HepG2 (cell line): Measurements from ENCODE around the gene PLEKHB2. TPM values are rescaled to one million over a fixed set of nuclear protein-coding genes. Genes with fewer than 3 reads are reported as not detected.
A peak's percentile ranks its signal among the peaks of the same experiment; 100 is the strongest.

Source experiments
- ATAC-seq: fragments of 200-7000 bp; cut with Tn5 transposase; 3 replicates; pipeline ENCODE4 v1.9.1; 2020; ENCODE audit warnings: mild to moderate bottlenecking, moderate library complexity
- BruUV-seq: library from RNA; stranded (reverse); fragments of 400-500 nt; replicated peaks from 2 replicates; lab custom pipeline; 2021; lab: Mats Ljungman, UMichigan
- CTCF ChIA-PET: fragments of 300-600 bp; formaldehyde crosslinking; extraction: SDS; loops from one replicate; lab custom pipeline; 2021; ENCODE audit warnings: low total read pairs, inconsistent platforms, low intra/inter-chr PET ratio; lab: Yijun Ruan, JAX
- POLR2A ChIA-PET: fragments of 350-600 bp; sonication (Branson Sonifier 250); formaldehyde crosslinking; loops from one replicate; lab custom pipeline; 2020; ENCODE audit warnings: antibody characterized with exemption, inconsistent platforms; lab: Yijun Ruan, JAX
- DNase-seq: peaks from one replicate; pipeline ENCODE4 v3.0.0-alpha.2; 2015; ENCODE audit warnings: low spot score
- FAIRE-seq: peaks from 3 replicates; lab custom pipeline; 2011; peaks lifted over from hg19 to GRCh38; lab: Jason Lieb, UNC
- H2AFZ ChIP-seq: one replicate; pipeline ENCODE4 v1.6.1; 2011; ENCODE audit warnings: low read length, inconsistent platforms
- H3K27ac ChIP-seq: fragments of 300-600 bp; 3 replicates; pipeline ENCODE4 v1.8.0; 2011; ENCODE audit warnings: mixed run types, mild to moderate bottlenecking, mixed read lengths, low read length, inconsistent platforms; ENCODE audit not compliant: insufficient read depth; ENCODE audit errors: extremely low read length
- H3K27me3 ChIP-seq, 2 experiments: fragments of 200-600 bp in 1 of 2; 2 replicates in 1 of 2; 3 replicates in 1 of 2; pipeline versions ENCODE4 v1.6.0 to v1.8.0; 2011; ENCODE audit warnings: low read length in 2 of 2, mild to moderate bottlenecking in 2 of 2, moderate library complexity in 2 of 2, inconsistent platforms in 1 of 2; ENCODE audit not compliant: insufficient read depth in 2 of 2, control insufficient read depth in 1 of 2
- H3K36me3 ChIP-seq, 2 experiments: fragments of 200-600 bp in 1 of 2; replicated peaks in 1 of 2; 2 replicates in 1 of 2; 3 replicates in 1 of 2; pipeline versions ENCODE4 v1.5.1 to v1.8.0; 2011; ENCODE audit warnings: low read length in 2 of 2, inconsistent platforms in 1 of 2; ENCODE audit not compliant: insufficient read depth in 2 of 2, control insufficient read depth in 1 of 2
- H3K4me1 ChIP-seq: 2 replicates; pipeline ENCODE4 v1.5.1; 2012; ENCODE audit warnings: low read length, inconsistent platforms; ENCODE audit not compliant: insufficient read depth
- H3K4me2 ChIP-seq: 2 replicates; pipeline ENCODE4 v1.6.0; 2011; ENCODE audit warnings: low read depth, low read length, inconsistent platforms
- H3K4me3 ChIP-seq, 3 experiments: fragments of 200-600 bp in 1 of 3; sonication (generic), shearing (Covaris generic) in 1 of 3; replicated peaks in 1 of 3; 2 replicates each; pipeline ENCODE4 v1.5.1; 2011 to 2016; ENCODE audit warnings: low read length in 3 of 3, inconsistent platforms in 2 of 3, low read depth in 2 of 3, mild to moderate bottlenecking in 2 of 3, control low read depth in 1 of 3, mixed read lengths in 1 of 3; ENCODE audit not compliant: insufficient read depth in 1 of 3
- H3K79me2 ChIP-seq: one replicate; pipeline ENCODE4 v1.6.1; 2011; ENCODE audit warnings: low read length, inconsistent platforms; ENCODE audit not compliant: insufficient read depth
- H3K9ac ChIP-seq: 2 replicates; pipeline ENCODE4 v1.6.0; 2011; ENCODE audit warnings: mild to moderate bottlenecking, low read depth, low read length, inconsistent platforms; ENCODE audit not compliant: insufficient read depth
- H3K9me3 ChIP-seq: 2 replicates; pipeline ENCODE4 v1.5.1; 2012; ENCODE audit warnings: mild to moderate bottlenecking, low read length
- H4K20me1 ChIP-seq: 2 replicates; pipeline ENCODE4 v1.6.0; 2011; ENCODE audit warnings: inconsistent platforms, mild to moderate bottlenecking, low read length, moderate library complexity; ENCODE audit not compliant: insufficient read depth
- ATF6 ChIP-seq: sonication (generic); formaldehyde crosslinking; conservative IDR thresholded peaks from 2 replicates; pipeline ENCODE4 v1.4.0; 2020; ENCODE audit warnings: missing genetic modification reagents
- GABPB1 ChIP-seq: IDR thresholded peaks from 2 replicates; pipeline ENCODE4 v1.6.1; 2016; ENCODE audit warnings: mild to moderate bottlenecking, missing genetic modification reagents, moderate library complexity, missing compliant biosample characterization
- MTF1 ChIP-seq: sonication (generic); formaldehyde crosslinking; IDR thresholded peaks from 2 replicates; pipeline ENCODE4 v1.5.0; 2020; ENCODE audit warnings: missing genetic modification reagents
- POLR2AphosphoS2 ChIP-seq: IDR thresholded peaks from 2 replicates; pipeline ENCODE4 v1.6.1; 2011; ENCODE audit warnings: low read depth, low read length, improper control_type of control experiment
- SRSF9 ChIP-seq: fragments of 200-400 bp; formaldehyde crosslinking; IDR thresholded peaks from 2 replicates; pipeline ENCODE4 v1.6.1; 2018; ENCODE audit warnings: borderline replicate concordance, mild to moderate bottlenecking, low read depth, low read length; ENCODE audit not compliant: insufficient read depth, poor library complexity, severe bottlenecking
- ZBTB37 ChIP-seq: sonication (generic); formaldehyde crosslinking; IDR thresholded peaks from 2 replicates; pipeline ENCODE4 v1.4.0; 2020; ENCODE audit warnings: mild to moderate bottlenecking, missing genetic modification reagents
- ZMYM3 ChIP-seq: sonication (generic); formaldehyde crosslinking; IDR thresholded peaks from 2 replicates; pipeline ENCODE4 v1.5.1; 2020; ENCODE audit warnings: mild to moderate bottlenecking, missing genetic modification reagents
- ZNF235 ChIP-seq: sonication (generic); formaldehyde crosslinking; IDR thresholded peaks from 2 replicates; pipeline ENCODE4 v1.8.1; 2023; ENCODE audit warnings: mild to moderate bottlenecking, missing genetic modification reagents, borderline replicate concordance
- ZNF569 ChIP-seq: sonication (generic); formaldehyde crosslinking; IDR thresholded peaks from 2 replicates; pipeline ENCODE4 v1.5.0; 2020; ENCODE audit warnings: mild to moderate bottlenecking, missing genetic modification reagents, moderate library complexity, borderline replicate concordance
- WGBS: methylation state at CpG from one replicate; pipeline ENCODE4 v1.1.6; 2017; ENCODE audit warnings: low lambda C conversion rate; 5-methylcytosine and 5-hydroxymethylcytosine counted together
- in situ Hi-C: cut with HindIII; loops from 2 replicates; pipeline ENCODE4 v1.10.0; 2017; ENCODE audit warnings: low pct_unique_long_range_greater_than_20kb; ENCODE audit not compliant: extremely low pct_ligation_motif_present
- intact Hi-C: fragments of 100-400 bp; cut with micrococcal nuclease; formaldehyde crosslinking; loops from one replicate; pipeline ENCODE4 v1.10.0; 2022; ENCODE audit not compliant: unreplicated experiment
- polyA plus RNA-seq, 8 experiments: library from polyadenylated mRNA; depleted of rRNA in 3 of 8; stranded (reverse) in 7 of 8; unstranded in 1 of 8; fragments of >200 nt; fragmentation: Illumina TruSeq in 4 of 8; extraction: Trizol in 4 of 8; gene quantifications; 2 replicates each; pipeline versions ENCODE4 v1.2.1 to v1.2.3, GENCODE V29; 2011 to 2016; ENCODE audit warnings: low read depth in 4 of 8, missing spikeins in 1 of 8, mixed read lengths in 1 of 8; ENCODE audit not compliant: insufficient read depth in 1 of 8
- total RNA-seq, 5 experiments: library from RNA; depleted of rRNA; stranded (reverse); fragments of >200 nt; fragmentation: Illumina TruSeq; extraction: Trizol; gene quantifications; 2 replicates each; pipeline ENCODE4 v1.2.3, GENCODE V29; 2016; ENCODE audit warnings: low read depth in 1 of 5
- TF ChIP-seq, protein P1 (sequence below): sonication (generic); formaldehyde crosslinking; IDR thresholded peaks from 2 replicates; pipeline ENCODE4 v1.4.0; 2020; ENCODE audit warnings: mild to moderate bottlenecking, missing genetic modification reagents
- TF ChIP-seq, protein P2 (sequence below): sonication (generic); formaldehyde crosslinking; IDR thresholded peaks from 2 replicates; pipeline ENCODE4 v1.8.0; 2022; ENCODE audit warnings: missing genetic modification reagents, mild to moderate bottlenecking, borderline replicate concordance
- TF ChIP-seq, protein P3 (sequence below): sonication (generic); formaldehyde crosslinking; IDR thresholded peaks from 2 replicates; pipeline ENCODE4 v1.4.0; 2020; ENCODE audit warnings: mild to moderate bottlenecking, missing genetic modification reagents

PLEKHB2 gene
- total and polyA plus RNA-seq, 2 of the 13 experiments (the other 11 are each of a cell fraction or from before 2014, with no cell fraction given) = 73.0 to 78.9 TPM

DNA sequence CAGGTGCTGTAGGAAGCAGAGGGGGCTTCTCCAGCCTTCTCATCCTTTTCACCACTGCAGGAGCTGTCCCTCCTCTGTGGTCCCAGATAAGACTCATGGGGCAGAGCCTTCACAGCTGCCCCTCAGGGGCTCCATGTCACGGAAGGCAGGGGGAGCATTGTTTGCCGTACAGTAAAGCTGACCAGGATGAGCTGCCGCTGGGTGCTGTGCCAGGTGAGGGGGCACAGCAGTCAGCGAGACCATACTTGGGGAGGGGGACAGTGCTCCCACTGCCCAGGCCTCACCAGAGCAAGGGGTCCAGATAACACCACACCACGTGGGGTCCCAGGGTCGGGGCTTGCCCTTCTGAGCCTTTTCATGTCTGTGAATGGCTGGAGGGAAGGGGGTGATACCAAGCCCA, 46.3 kb downstream of the PLEKHB2 start:
- DNase-seq (no peak), FAIRE-seq (no peak), ATAC-seq (no peak)
- intact Hi-C loops = loop anchor here (10.0 kb wide), 3 partner anchors 343 to 993 kb away; partner anchors contain the start of gene MZT2A
- ChIA-PET CTCF (no interaction called here), POLR2A (interaction anchor here (0.7 kb wide), 1 partner anchor 58 kb away, joined by 3 read pairs; the partner anchor contains the start of gene FAM168B)
- WGBS = 94% methylated on average over 5 of the region's 6 CpGs
- H4K20me1 ChIP-seq = peaks cover 7% of the 10 kb centered on the region; the same call in 1 of the 2 replicates
- peaks cover 12 to 38% of the 10 kb centered on the region in 2 experiments for H3K36me3 ChIP-seq
- no peak overlapping the region for H3K9ac ChIP-seq
- H3K4me1 ChIP-seq = peaks cover 23% of the 10 kb centered on the region
- no peak overlapping the region for H3K27ac ChIP-seq
- H3K9me3 ChIP-seq = no peaks in the 10 kb centered on the region
- peaks cover 0 to 7% of the 10 kb centered on the region in 2 experiments; a peak in 1 of 5 replicates for H3K27me3 ChIP-seq
- in situ Hi-C loops = loop anchor here (25.0 kb wide), 1 partner anchor 511 kb away; no protein-coding TSS in a partner anchor
- no peaks in the 10 kb centered on the region for H3K79me2 ChIP-seq
- H3K4me2 ChIP-seq = no peak overlapping the region
- no TSS peak for BruUV-seq
- H2AFZ ChIP-seq = no peak overlapping the region
- H3K4me3 ChIP-seq = no peak overlapping the region
- TF ChIP-seq GABPB1 (CRISPR knock-in tag) (no peak), POLR2AphosphoS2 (peak; percentile 30; the same call in 1 of the 2 replicates), ATF6 (no peak), ZNF569 (CRISPR knock-in tag) (no peak), ZNF235 (CRISPR knock-in tag) (no peak), ZMYM3 (CRISPR knock-in tag) (no peak), MTF1 (CRISPR knock-in tag) (no peak), SRSF9 (no peak), ZBTB37 (no peak)
- TF ChIP-seq, protein P1, sequence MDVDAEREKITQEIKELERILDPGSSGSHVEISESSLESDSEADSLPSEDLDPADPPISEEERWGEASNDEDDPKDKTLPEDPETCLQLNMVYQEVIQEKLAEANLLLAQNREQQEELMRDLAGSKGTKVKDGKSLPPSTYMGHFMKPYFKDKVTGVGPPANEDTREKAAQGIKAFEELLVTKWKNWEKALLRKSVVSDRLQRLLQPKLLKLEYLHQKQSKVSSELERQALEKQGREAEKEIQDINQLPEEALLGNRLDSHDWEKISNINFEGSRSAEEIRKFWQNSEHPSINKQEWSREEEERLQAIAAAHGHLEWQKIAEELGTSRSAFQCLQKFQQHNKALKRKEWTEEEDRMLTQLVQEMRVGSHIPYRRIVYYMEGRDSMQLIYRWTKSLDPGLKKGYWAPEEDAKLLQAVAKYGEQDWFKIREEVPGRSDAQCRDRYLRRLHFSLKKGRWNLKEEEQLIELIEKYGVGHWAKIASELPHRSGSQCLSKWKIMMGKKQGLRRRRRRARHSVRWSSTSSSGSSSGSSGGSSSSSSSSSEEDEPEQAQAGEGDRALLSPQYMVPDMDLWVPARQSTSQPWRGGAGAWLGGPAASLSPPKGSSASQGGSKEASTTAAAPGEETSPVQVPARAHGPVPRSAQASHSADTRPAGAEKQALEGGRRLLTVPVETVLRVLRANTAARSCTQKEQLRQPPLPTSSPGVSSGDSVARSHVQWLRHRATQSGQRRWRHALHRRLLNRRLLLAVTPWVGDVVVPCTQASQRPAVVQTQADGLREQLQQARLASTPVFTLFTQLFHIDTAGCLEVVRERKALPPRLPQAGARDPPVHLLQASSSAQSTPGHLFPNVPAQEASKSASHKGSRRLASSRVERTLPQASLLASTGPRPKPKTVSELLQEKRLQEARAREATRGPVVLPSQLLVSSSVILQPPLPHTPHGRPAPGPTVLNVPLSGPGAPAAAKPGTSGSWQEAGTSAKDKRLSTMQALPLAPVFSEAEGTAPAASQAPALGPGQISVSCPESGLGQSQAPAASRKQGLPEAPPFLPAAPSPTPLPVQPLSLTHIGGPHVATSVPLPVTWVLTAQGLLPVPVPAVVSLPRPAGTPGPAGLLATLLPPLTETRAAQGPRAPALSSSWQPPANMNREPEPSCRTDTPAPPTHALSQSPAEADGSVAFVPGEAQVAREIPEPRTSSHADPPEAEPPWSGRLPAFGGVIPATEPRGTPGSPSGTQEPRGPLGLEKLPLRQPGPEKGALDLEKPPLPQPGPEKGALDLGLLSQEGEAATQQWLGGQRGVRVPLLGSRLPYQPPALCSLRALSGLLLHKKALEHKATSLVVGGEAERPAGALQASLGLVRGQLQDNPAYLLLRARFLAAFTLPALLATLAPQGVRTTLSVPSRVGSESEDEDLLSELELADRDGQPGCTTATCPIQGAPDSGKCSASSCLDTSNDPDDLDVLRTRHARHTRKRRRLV (CRISPR knock-in tag) = no peak
- TF ChIP-seq, protein P2, sequence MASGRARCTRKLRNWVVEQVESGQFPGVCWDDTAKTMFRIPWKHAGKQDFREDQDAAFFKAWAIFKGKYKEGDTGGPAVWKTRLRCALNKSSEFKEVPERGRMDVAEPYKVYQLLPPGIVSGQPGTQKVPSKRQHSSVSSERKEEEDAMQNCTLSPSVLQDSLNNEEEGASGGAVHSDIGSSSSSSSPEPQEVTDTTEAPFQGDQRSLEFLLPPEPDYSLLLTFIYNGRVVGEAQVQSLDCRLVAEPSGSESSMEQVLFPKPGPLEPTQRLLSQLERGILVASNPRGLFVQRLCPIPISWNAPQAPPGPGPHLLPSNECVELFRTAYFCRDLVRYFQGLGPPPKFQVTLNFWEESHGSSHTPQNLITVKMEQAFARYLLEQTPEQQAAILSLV (CRISPR knock-in tag) = no peak
- TF ChIP-seq, protein P3, sequence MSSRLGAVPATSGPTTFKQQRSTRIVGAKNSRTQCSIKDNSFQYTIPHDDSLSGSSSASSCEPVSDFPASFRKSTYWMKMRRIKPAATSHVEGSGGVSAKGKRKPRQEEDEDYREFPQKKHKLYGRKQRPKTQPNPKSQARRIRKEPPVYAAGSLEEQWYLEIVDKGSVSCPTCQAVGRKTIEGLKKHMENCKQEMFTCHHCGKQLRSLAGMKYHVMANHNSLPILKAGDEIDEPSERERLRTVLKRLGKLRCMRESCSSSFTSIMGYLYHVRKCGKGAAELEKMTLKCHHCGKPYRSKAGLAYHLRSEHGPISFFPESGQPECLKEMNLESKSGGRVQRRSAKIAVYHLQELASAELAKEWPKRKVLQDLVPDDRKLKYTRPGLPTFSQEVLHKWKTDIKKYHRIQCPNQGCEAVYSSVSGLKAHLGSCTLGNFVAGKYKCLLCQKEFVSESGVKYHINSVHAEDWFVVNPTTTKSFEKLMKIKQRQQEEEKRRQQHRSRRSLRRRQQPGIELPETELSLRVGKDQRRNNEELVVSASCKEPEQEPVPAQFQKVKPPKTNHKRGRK = no peak
